ENCODE results near the gene VANGL2. TPM values are rescaled to one million over a fixed set of nuclear protein-coding genes. Genes with fewer than 3 reads are reported as not detected.
A peak's percentile ranks its signal among the peaks of the same experiment; 100 is the strongest.

The VANGL2 gene
- total and polyA plus RNA-seq, 2 experiments from 2014 or later, result 15.2 to 24.6 TPM

- no peak overlapping the region for H3K4me3 ChIP-seq
- no peaks in the 10 kb centered on the region for H3K27me3 ChIP-seq
- no peak for DNase-seq (ENCODE audit: low read depth in 1 of 2, low spot score in 1 of 2)
- TF ChIP-seq, protein P1, sequence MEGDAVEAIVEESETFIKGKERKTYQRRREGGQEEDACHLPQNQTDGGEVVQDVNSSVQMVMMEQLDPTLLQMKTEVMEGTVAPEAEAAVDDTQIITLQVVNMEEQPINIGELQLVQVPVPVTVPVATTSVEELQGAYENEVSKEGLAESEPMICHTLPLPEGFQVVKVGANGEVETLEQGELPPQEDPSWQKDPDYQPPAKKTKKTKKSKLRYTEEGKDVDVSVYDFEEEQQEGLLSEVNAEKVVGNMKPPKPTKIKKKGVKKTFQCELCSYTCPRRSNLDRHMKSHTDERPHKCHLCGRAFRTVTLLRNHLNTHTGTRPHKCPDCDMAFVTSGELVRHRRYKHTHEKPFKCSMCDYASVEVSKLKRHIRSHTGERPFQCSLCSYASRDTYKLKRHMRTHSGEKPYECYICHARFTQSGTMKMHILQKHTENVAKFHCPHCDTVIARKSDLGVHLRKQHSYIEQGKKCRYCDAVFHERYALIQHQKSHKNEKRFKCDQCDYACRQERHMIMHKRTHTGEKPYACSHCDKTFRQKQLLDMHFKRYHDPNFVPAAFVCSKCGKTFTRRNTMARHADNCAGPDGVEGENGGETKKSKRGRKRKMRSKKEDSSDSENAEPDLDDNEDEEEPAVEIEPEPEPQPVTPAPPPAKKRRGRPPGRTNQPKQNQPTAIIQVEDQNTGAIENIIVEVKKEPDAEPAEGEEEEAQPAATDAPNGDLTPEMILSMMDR (IDR thresholded peaks at IDR 0.05; ENCODE audit: low read depth, low read length), result no peak
- H3K4me1 ChIP-seq (ENCODE audit: low read depth), result no peaks in the 10 kb centered on the region
- H3K36me3 ChIP-seq, result peaks cover 19% of the 10 kb centered on the region
- no peak overlapping the region for H3K27ac ChIP-seq
- H3K9me3 ChIP-seq (ENCODE audit: low read depth), result no peaks in the 10 kb centered on the region
Observed at GRCh38 chr1:160425847-160426246, 25.5 kb downstream of the VANGL2 start.

- Histone ChIP-seq H3K4me3 (no peak overlapping the region), H3K4me1 (ENCODE audit: low read depth) (no peaks in the 10 kb centered on the region), H3K27ac (no peak overlapping the region), H3K27me3 (no peaks in the 10 kb centered on the region), H3K36me3 (peaks cover 13% of the 10 kb centered on the region), H3K9me3 (ENCODE audit: low read depth) (no peaks in the 10 kb centered on the region)
- TF ChIP-seq, protein P1 (IDR thresholded peaks at IDR 0.05; ENCODE audit: low read depth, low read length), result no peak
- DNase-seq (ENCODE audit: low read depth in 1 of 2, low spot score in 1 of 2), result no peak
Observed at GRCh38 chr1:160427625-160428024, 27.3 kb downstream of the VANGL2 start.

GRCh38 chr1:160428053-160428452 is 27.7 kb downstream of the VANGL2 start:
- no peak for DNase-seq (ENCODE audit: low read depth in 1 of 2, low spot score in 1 of 2)
- Histone ChIP-seq H3K4me1 (ENCODE audit: low read depth) (no peaks in the 10 kb centered on the region), H3K27me3 (no peaks in the 10 kb centered on the region), H3K36me3 (peaks cover 13% of the 10 kb centered on the region), H3K4me3 (no peak overlapping the region), H3K27ac (no peak overlapping the region), H3K9me3 (ENCODE audit: low read depth) (no peaks in the 10 kb centered on the region)
- TF ChIP-seq, protein P1 (IDR thresholded peaks at IDR 0.05; ENCODE audit: low read depth, low read length), result no peak

- peak; percentile 55 to 72 for DNase-seq (ENCODE audit: low read depth in 1 of 2, low spot score in 1 of 2)
Observed at GRCh38 chr1:160428655-160429054, 28.3 kb downstream of the VANGL2 start.

DNA sequence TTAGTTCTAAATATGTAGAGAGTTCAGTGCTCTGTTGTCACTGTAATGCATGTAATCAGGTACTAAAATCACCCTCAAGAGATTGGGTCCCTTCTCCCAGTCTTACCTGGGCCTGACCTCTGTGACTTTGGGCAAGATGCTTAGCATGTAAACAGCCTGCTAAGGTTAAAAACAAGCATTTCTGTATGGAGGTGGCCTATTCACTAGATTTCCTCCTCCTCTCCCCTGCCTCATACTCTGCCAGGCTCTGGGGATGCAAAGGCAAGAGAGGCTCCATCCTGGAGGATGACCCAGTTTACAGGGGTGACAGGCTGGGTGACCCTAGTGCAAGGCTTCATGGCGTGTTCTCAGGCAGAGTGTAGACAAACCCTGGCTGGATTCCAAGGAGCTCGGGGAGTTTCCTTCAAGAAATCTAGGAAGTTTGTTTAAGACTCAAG is 28.8 kb downstream of the VANGL2 start:
- TF ChIP-seq, protein P1 (IDR thresholded peaks at IDR 0.05; ENCODE audit: low read depth, low read length), result no peak
- H3K4me3 ChIP-seq, result no peak overlapping the region
- no peaks in the 10 kb centered on the region for H3K27me3 ChIP-seq
- H3K36me3 ChIP-seq, result peaks cover 8% of the 10 kb centered on the region
- H3K27ac ChIP-seq, result no peak overlapping the region
- H3K9me3 ChIP-seq (ENCODE audit: low read depth), result no peaks in the 10 kb centered on the region
- no peak for DNase-seq (ENCODE audit: low read depth in 1 of 2, low spot score in 1 of 2)
- H3K4me1 ChIP-seq (ENCODE audit: low read depth), result no peaks in the 10 kb centered on the region

More at GRCh38 chr1:160428655-160429054, 28.3 kb downstream of the VANGL2 start:
- Histone ChIP-seq H3K9me3 (ENCODE audit: low read depth) (no peaks in the 10 kb centered on the region), H3K36me3 (peaks cover 13% of the 10 kb centered on the region), H3K4me1 (ENCODE audit: low read depth) (no peaks in the 10 kb centered on the region), H3K27me3 (no peaks in the 10 kb centered on the region), H3K4me3 (no peak overlapping the region), H3K27ac (no peak overlapping the region)
- TF ChIP-seq, protein P1 (IDR thresholded peaks at IDR 0.05; ENCODE audit: low read depth, low read length), result peak; percentile 65
